ENCODE results near the gene CHST3. TPM values are rescaled to one million over a fixed set of nuclear protein-coding genes. Genes with fewer than 3 reads are reported as not detected.
A peak's percentile ranks its signal among the peaks of the same experiment; 100 is the strongest.
"Not testable (repeated sequence)": the region's sequence is repeated elsewhere in the genome, so short reads cannot be mapped to it uniquely, and the experiment has no call there.

The CHST3 gene
- 0.03 TPM for polyA plus RNA-seq (2012; ENCODE audit: low read depth, missing spikeins)

GRCh38 chr10:71964098-71964742, at the start of gene CHST3:
Gene CHST3, plus strand, starts transcription at chr10:71964395. Its CDS starts 41,448 bp downstream, at chr10:72005843.
- DNase-seq (ENCODE audit: insufficient read length, low spot score): peak; percentile 48
- no peak for FAIRE-seq
- no peak for TF ChIP-seq POLR2AphosphoS5 (IDR thresholded peaks at IDR 0.05; ENCODE audit: low read depth, low read length)
- TF ChIP-seq SPI1 (IDR thresholded peaks at IDR 0.05; ENCODE audit: low read depth, low read length): no peak
- no peak for TF ChIP-seq TAF1 (IDR thresholded peaks at IDR 0.05; ENCODE audit: low read depth, low read length)
- no peak for TF ChIP-seq POU2F2 (IDR thresholded peaks at IDR 0.05; ENCODE audit: low read depth, low read length)
- TF ChIP-seq POLR2A (IDR thresholded peaks at IDR 0.05; ENCODE audit: low read depth, low read length): no peak
- no peak for TF ChIP-seq PAX5 (IDR thresholded peaks at IDR 0.05; ENCODE audit: insufficient read depth, low read length, severe bottlenecking)

- no peak for FAIRE-seq
- DNase-seq (ENCODE audit: insufficient read length, low spot score): no peak
- TF ChIP-seq TAF1 (IDR thresholded peaks at IDR 0.05; ENCODE audit: low read depth, low read length) (no peak), POLR2AphosphoS5 (IDR thresholded peaks at IDR 0.05; ENCODE audit: low read depth, low read length) (no peak), PAX5 (IDR thresholded peaks at IDR 0.05; ENCODE audit: insufficient read depth, low read length, severe bottlenecking) (no peak), POLR2A (IDR thresholded peaks at IDR 0.05; ENCODE audit: low read depth, low read length) (no peak), POU2F2 (IDR thresholded peaks at IDR 0.05; ENCODE audit: low read depth, low read length) (no peak), SPI1 (IDR thresholded peaks at IDR 0.05; ENCODE audit: low read depth, low read length) (no peak)
Measured at GRCh38 chr10:71916827-71917226, 47.4 kb upstream of the CHST3 start.

GRCh38 chr10:71918992-71919391, 45.2 kb upstream of the CHST3 start:
- DNase-seq (ENCODE audit: insufficient read length, low spot score): no peak
- no peak for FAIRE-seq
- TF ChIP-seq SPI1 (IDR thresholded peaks at IDR 0.05; ENCODE audit: low read depth, low read length) (no peak), POU2F2 (IDR thresholded peaks at IDR 0.05; ENCODE audit: low read depth, low read length) (no peak), POLR2AphosphoS5 (IDR thresholded peaks at IDR 0.05; ENCODE audit: low read depth, low read length) (no peak), PAX5 (IDR thresholded peaks at IDR 0.05; ENCODE audit: insufficient read depth, low read length, severe bottlenecking) (no peak), TAF1 (IDR thresholded peaks at IDR 0.05; ENCODE audit: low read depth, low read length) (no peak), POLR2A (IDR thresholded peaks at IDR 0.05; ENCODE audit: low read depth, low read length) (no peak)

DNA sequence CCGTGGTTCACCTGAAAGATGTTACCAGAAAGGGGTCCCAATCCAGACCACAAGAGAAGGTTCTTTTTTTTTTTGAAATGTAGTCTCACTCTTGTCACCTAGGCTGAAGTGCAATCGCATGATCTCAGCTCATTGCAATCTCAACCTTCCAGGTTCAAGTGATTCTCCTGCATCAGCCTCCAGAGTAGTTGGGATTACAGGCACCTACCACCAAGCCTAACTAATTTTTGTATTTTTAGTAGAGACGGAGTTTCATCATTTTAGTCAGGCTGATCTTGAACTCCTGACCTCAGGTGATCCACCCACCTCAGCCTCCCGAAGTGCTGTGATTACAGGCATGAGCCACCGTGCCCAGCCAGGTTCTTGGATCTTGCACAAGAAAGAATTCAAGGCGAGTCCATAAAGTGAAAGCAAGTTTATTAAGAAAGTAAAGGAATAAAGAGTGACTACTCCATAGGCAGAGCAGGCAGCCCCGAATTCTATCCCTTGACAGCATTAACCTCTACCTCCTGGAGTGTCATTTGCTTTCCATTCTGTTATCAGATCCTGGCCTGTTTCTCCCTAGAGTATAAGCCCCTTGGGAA, 44.1 kb upstream of the CHST3 start:
- FAIRE-seq; DNase-seq (ENCODE audit: insufficient read length, low spot score): not testable (repeated sequence)

- no peak for DNase-seq (ENCODE audit: insufficient read length, low spot score)
- no peak for FAIRE-seq
- TF ChIP-seq TAF1 (IDR thresholded peaks at IDR 0.05; ENCODE audit: low read depth, low read length): no peak
- no peak for TF ChIP-seq SPI1 (IDR thresholded peaks at IDR 0.05; ENCODE audit: low read depth, low read length)
- no peak for TF ChIP-seq POU2F2 (IDR thresholded peaks at IDR 0.05; ENCODE audit: low read depth, low read length)
- no peak for TF ChIP-seq POLR2A (IDR thresholded peaks at IDR 0.05; ENCODE audit: low read depth, low read length)
- TF ChIP-seq POLR2AphosphoS5 (IDR thresholded peaks at IDR 0.05; ENCODE audit: low read depth, low read length): no peak
- TF ChIP-seq PAX5 (IDR thresholded peaks at IDR 0.05; ENCODE audit: insufficient read depth, low read length, severe bottlenecking): no peak
Measured at GRCh38 chr10:71920540-71921323, 43.5 kb upstream of the CHST3 start.

GRCh38 chr10:71921324-71922027, 42.7 kb upstream of the CHST3 start:
- no peak for DNase-seq (ENCODE audit: insufficient read length, low spot score)
- TF ChIP-seq POLR2A (IDR thresholded peaks at IDR 0.05; ENCODE audit: low read depth, low read length): no peak
- TF ChIP-seq POLR2AphosphoS5 (IDR thresholded peaks at IDR 0.05; ENCODE audit: low read depth, low read length): no peak
- no peak for TF ChIP-seq PAX5 (IDR thresholded peaks at IDR 0.05; ENCODE audit: insufficient read depth, low read length, severe bottlenecking)
- TF ChIP-seq TAF1 (IDR thresholded peaks at IDR 0.05; ENCODE audit: low read depth, low read length): no peak
- no peak for TF ChIP-seq POU2F2 (IDR thresholded peaks at IDR 0.05; ENCODE audit: low read depth, low read length)
- no peak for TF ChIP-seq SPI1 (IDR thresholded peaks at IDR 0.05; ENCODE audit: low read depth, low read length)
- no peak for FAIRE-seq

GRCh38 chr10:71923138-71923692, 41.0 kb upstream of the CHST3 start:
- FAIRE-seq (no peak), DNase-seq (ENCODE audit: insufficient read length, low spot score) (no peak)
- no peak for TF ChIP-seq POU2F2 (IDR thresholded peaks at IDR 0.05; ENCODE audit: low read depth, low read length)
- no peak for TF ChIP-seq PAX5 (IDR thresholded peaks at IDR 0.05; ENCODE audit: insufficient read depth, low read length, severe bottlenecking)
- no peak for TF ChIP-seq SPI1 (IDR thresholded peaks at IDR 0.05; ENCODE audit: low read depth, low read length)
- no peak for TF ChIP-seq POLR2A (IDR thresholded peaks at IDR 0.05; ENCODE audit: low read depth, low read length)
- no peak for TF ChIP-seq POLR2AphosphoS5 (IDR thresholded peaks at IDR 0.05; ENCODE audit: low read depth, low read length)
- no peak for TF ChIP-seq TAF1 (IDR thresholded peaks at IDR 0.05; ENCODE audit: low read depth, low read length)

DNA sequence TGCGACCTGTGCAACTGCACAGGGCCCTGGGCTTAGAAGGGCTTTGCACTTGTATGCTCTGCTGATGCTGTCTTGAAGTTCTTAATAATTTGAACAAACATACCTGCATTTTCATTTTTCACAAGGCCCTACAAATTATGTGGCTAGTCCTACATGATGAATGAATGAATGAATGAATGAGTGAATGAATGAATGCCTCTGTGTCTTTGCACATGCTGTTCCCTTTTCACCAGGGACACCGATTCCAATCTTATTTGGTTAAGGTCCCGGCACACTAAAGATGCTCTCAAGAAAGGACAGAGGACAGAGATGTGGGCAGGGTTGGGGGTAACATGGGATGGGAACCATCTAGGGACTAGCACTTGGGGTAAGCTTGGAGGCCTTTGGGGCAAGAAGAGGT, 39.4 kb upstream of the CHST3 start:
- no peak for FAIRE-seq
- no peak for DNase-seq (ENCODE audit: insufficient read length, low spot score)
- TF ChIP-seq PAX5 (IDR thresholded peaks at IDR 0.05; ENCODE audit: insufficient read depth, low read length, severe bottlenecking): no peak
- TF ChIP-seq POLR2A (IDR thresholded peaks at IDR 0.05; ENCODE audit: low read depth, low read length): no peak
- TF ChIP-seq SPI1 (IDR thresholded peaks at IDR 0.05; ENCODE audit: low read depth, low read length): no peak
- TF ChIP-seq TAF1 (IDR thresholded peaks at IDR 0.05; ENCODE audit: low read depth, low read length): no peak
- TF ChIP-seq POU2F2 (IDR thresholded peaks at IDR 0.05; ENCODE audit: low read depth, low read length): no peak
- no peak for TF ChIP-seq POLR2AphosphoS5 (IDR thresholded peaks at IDR 0.05; ENCODE audit: low read depth, low read length)

DNA sequence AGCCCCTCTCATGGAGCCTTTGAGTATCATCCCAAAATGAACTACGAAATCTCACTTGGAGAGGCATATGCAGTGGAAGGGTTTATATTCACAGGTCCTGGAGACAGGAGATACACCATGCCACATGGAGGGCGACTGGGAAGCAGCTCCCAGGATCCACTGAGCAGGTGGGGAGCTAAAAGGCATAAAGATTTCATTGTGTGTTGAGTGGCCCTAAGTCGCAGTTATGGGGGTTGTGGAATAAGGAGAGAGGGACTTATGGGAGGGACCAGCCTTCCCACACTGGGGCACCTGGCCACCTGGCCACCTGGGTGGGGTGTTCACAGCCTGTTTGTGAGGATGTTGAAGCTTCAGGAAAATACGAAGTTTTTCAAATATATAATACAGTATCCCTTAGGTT, 37.0 kb upstream of the CHST3 start:
- DNase-seq (ENCODE audit: insufficient read length, low spot score) (no peak), FAIRE-seq (no peak)
- no peak for TF ChIP-seq POU2F2 (IDR thresholded peaks at IDR 0.05; ENCODE audit: low read depth, low read length)
- no peak for TF ChIP-seq PAX5 (IDR thresholded peaks at IDR 0.05; ENCODE audit: insufficient read depth, low read length, severe bottlenecking)
- TF ChIP-seq POLR2A (IDR thresholded peaks at IDR 0.05; ENCODE audit: low read depth, low read length): no peak
- TF ChIP-seq SPI1 (IDR thresholded peaks at IDR 0.05; ENCODE audit: low read depth, low read length): no peak
- TF ChIP-seq TAF1 (IDR thresholded peaks at IDR 0.05; ENCODE audit: low read depth, low read length): no peak
- TF ChIP-seq POLR2AphosphoS5 (IDR thresholded peaks at IDR 0.05; ENCODE audit: low read depth, low read length): no peak
